CD14-positive monocyte (primary cell): ENCODE data around the gene CCDC15. TPM values are rescaled to one million over a fixed set of nuclear protein-coding genes. Genes with fewer than 3 reads are reported as not detected.
A peak's percentile ranks its signal among the peaks of the same experiment; 100 is the strongest.

Experiments used
- DNase-seq, 3 donors: peaks; one replicate each; pipeline ENCODE4 v3.0.0-alpha.2; 2011 to 2022
- H2AFZ ChIP-seq: 2 replicates; pipeline ENCODE4 v1.6.0; 2012; ENCODE audit warnings: mild to moderate bottlenecking, low read depth, low read length, inconsistent platforms; ENCODE audit not compliant: insufficient read depth, poor library complexity, severe bottlenecking
- H3K27ac ChIP-seq, 2 donors: 1 replicate in 1 of 2; 2 replicates in 1 of 2; pipeline ENCODE4 v1.5.1; 2012 to 2013; ENCODE audit warnings: low read length in 2 of 2, control low read depth in 1 of 2, inconsistent platforms in 1 of 2, low read depth in 1 of 2, mild to moderate bottlenecking in 1 of 2
- H3K27me3 ChIP-seq, 2 donors: one replicate each; pipeline versions ENCODE4 v1.6.0 to v1.6.1; 2011 to 2013; ENCODE audit warnings: low read length in 2 of 2; ENCODE audit not compliant: control insufficient read depth in 2 of 2, insufficient read depth in 2 of 2
- H3K36me3 ChIP-seq, 2 donors: replicated peaks in 1 of 2; 1 replicate in 1 of 2; 2 replicates in 1 of 2; pipeline versions ENCODE4 v1.5.1 to v1.6.1; 2012 to 2013; ENCODE audit warnings: low read length in 2 of 2, control low read depth in 1 of 2, inconsistent platforms in 1 of 2, mild to moderate bottlenecking in 1 of 2; ENCODE audit not compliant: insufficient read depth in 2 of 2, control insufficient read depth in 1 of 2
- H3K4me1 ChIP-seq, 2 donors: 1 replicate in 1 of 2; 2 replicates in 1 of 2; pipeline versions ENCODE4 v1.5.1 to v1.6.1; 2012 to 2013; ENCODE audit warnings: low read length in 2 of 2, control low read depth in 1 of 2, inconsistent platforms in 1 of 2, mild to moderate bottlenecking in 1 of 2, moderate library complexity in 1 of 2; ENCODE audit not compliant: insufficient read depth in 2 of 2, control insufficient read depth in 1 of 2
- H3K4me2 ChIP-seq: replicated peaks from 2 replicates; pipeline ENCODE3; 2012; ENCODE audit warnings: low read length, moderate library complexity, mild to moderate bottlenecking; ENCODE audit not compliant: poor library complexity, severe bottlenecking; ENCODE audit errors: extremely low read depth
- H3K4me3 ChIP-seq, 3 experiments: fragments of 200-600 bp in 1 of 3; sonication (generic) in 1 of 3; replicated peaks in 1 of 3; 1 replicate in 2 of 3; 2 replicates in 1 of 3; pipeline ENCODE4 v1.5.1; 2011 to 2013; ENCODE audit warnings: low read length in 3 of 3, mild to moderate bottlenecking in 3 of 3, control low read depth in 2 of 3, low read depth in 2 of 3, inconsistent platforms in 1 of 3, moderate library complexity in 1 of 3
- H3K79me2 ChIP-seq: 2 replicates; pipeline ENCODE4 v1.6.0; 2012; ENCODE audit warnings: mild to moderate bottlenecking, control low read depth, inconsistent platforms, low read length, moderate library complexity; ENCODE audit not compliant: insufficient read depth
- H3K9ac ChIP-seq: 2 replicates; pipeline ENCODE4 v1.6.0; 2017; ENCODE audit warnings: low read length, mild to moderate bottlenecking; ENCODE audit not compliant: insufficient read depth, poor library complexity, severe bottlenecking
- H3K9me3 ChIP-seq, 2 donors: replicated peaks in 1 of 2; 1 replicate in 1 of 2; 2 replicates in 1 of 2; pipeline versions ENCODE4 v1.5.1 to v1.6.1; 2012 to 2013; ENCODE audit warnings: low read length in 2 of 2, control low read depth in 1 of 2; ENCODE audit not compliant: control insufficient read depth in 1 of 2, insufficient read depth in 1 of 2
- H4K20me1 ChIP-seq: 2 replicates; pipeline ENCODE4 v1.6.0; 2012; ENCODE audit warnings: mild to moderate bottlenecking, low read length, control low read depth, moderate library complexity; ENCODE audit not compliant: insufficient read depth
- H3K27ac Mint-ChIP-seq, 7 donors: one replicate each; pipeline ENCODE4 v1.8.0; 2020; ENCODE audit warnings: mild to moderate bottlenecking in 7 of 7, mixed read lengths in 7 of 7, moderate library complexity in 6 of 7, inconsistent platforms in 2 of 7
- H3K27me3 Mint-ChIP-seq, 3 donors: one replicate each; pipeline ENCODE4 v1.8.0; 2021 to 2022; ENCODE audit warnings: low read depth in 3 of 3, mild to moderate bottlenecking in 3 of 3, mixed read lengths in 3 of 3, moderate library complexity in 3 of 3, inconsistent platforms in 1 of 3
- H3K36me3 Mint-ChIP-seq, 2 donors: one replicate each; pipeline ENCODE4 v1.8.0; 2020; ENCODE audit warnings: mixed read lengths in 2 of 2, inconsistent platforms in 1 of 2, mild to moderate bottlenecking in 1 of 2
- H3K4me1 Mint-ChIP-seq: one replicate; pipeline ENCODE4 v1.8.0; 2020; ENCODE audit warnings: mild to moderate bottlenecking, mixed read lengths
- H3K4me3 Mint-ChIP-seq, 2 donors: one replicate each; pipeline ENCODE4 v1.8.0; 2020; ENCODE audit warnings: mild to moderate bottlenecking in 2 of 2, mixed read lengths in 2 of 2, moderate library complexity in 1 of 2
- H3K9me3 Mint-ChIP-seq, 7 donors: one replicate each; pipeline ENCODE4 v1.8.0; 2020 to 2022; ENCODE audit warnings: mixed read lengths in 7 of 7, mild to moderate bottlenecking in 6 of 7, moderate library complexity in 6 of 7, inconsistent platforms in 2 of 7
- WGBS: methylation state at CpG from one replicate; pipeline ENCODE4 v1.1.5; 2013; ENCODE audit warnings: missing lambda C conversion rate; ENCODE audit not compliant: insufficient coverage; 5-methylcytosine and 5-hydroxymethylcytosine counted together
- intact Hi-C, 2 donors: fragments of 100-400 bp; cut with micrococcal nuclease; formaldehyde crosslinking; loops; one replicate each; pipeline versions ENCODE4 v1.15.0 to v1.15.1; 2023
- polyA plus RNA-seq, 3 donors: library from polyadenylated mRNA; depleted of rRNA in 1 of 3; unstranded in 2 of 3; stranded (reverse) in 1 of 3; fragments of 300-500 nt in 2 of 3; fragments of >200 nt in 1 of 3; fragmentation: Illumina TruSeq in 2 of 3; gene quantifications; 1 replicate in 2 of 3; 2 replicates in 1 of 3; pipeline ENCODE4 v1.2.3, GENCODE V29; 2012 to 2021
- TF ChIP-seq, protein P1 (sequence below): fragments of 200-600 bp; IDR thresholded peaks from one replicate; pipeline ENCODE4 v1.8.0; 2022; ENCODE audit warnings: antibody characterized with exemption, mild to moderate bottlenecking

CCDC15 gene
- polyA plus RNA-seq, 3 donors: 0.24 to 0.32 (median 0.28) TPM

DNA sequence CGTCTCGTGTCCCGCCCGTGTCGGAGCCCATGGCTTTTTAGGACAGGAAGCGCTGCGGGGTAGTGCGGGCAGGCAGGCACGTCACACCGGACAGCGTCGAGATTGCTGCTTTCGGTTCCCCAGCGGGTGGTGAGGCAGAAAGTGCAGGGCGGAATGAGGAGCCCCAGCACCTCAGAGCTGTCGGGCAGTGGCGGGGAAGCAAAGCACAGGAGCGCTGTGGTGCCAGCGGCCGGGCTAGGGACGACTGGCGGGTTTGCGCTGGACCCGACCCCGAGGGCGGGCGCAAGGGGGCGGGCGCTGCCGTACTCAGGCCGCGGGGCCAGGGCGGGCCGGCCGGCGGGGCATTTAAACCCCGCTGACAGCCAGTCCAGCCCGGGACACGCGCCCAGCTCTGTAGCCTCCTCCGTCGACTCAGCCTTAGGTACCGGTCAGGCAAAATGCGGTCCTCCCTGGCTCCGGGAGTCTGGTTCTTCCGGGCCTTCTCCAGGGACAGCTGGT, 109.0 kb downstream of the CCDC15 start, which contains the start of gene SLC37A2:
SLC37A2 (plus strand) TSS at position 375 of the 498 bp plus-strand sequence; CDS start at position 438, 63 bp downstream.
- H3K27me3 Mint-ChIP-seq: peaks cover 1 to 5% (median 5%) of the 10 kb centered on the region in 3 donors
- peak; percentile 96 to 98 (median 97) for DNase-seq

DNA sequence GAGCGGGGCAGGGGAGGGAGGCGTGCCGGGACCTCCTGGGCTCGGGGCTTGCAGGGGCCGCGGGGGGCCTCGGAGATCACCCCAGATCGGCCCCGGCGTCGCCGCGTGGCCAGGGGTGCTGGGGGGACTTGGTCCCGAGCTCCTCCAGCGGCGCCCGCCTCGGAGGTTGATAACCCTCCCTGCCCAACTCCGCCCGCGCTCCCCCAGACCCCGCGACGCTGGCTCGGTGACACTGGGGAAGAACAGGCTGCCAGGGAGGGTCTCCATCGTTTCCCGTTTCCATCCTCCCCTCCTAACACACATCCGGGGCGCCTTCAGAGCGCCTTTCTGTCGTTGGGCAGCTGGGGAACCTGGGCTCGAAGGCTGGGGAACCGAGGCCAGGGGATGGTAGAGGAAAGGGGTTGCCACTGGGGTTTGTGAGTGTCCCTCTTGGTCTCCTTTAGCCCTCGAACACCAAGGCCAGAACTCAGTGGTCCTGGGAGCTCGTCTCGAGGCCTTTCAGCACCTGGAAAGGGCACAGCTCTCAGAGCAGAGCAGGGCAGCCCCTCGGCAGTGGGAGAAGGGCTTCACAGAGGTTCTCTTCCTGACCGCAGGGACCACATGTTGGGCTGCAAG, 109.5 kb downstream of the CCDC15 start:
- peak overlapping the region; percentile 98 for H3K9ac ChIP-seq
- intact Hi-C loops: loop anchor here (5.0 to 10.0 kb wide), 3 partner anchors 49 to 109 kb away; partner anchors contain the start of genes CCDC15 (in 1 of the 2) and TMEM218 (in 1 of the 2)
- H3K27me3 ChIP-seq: no peaks in the 10 kb centered on the region
- peaks cover 50% of the 10 kb centered on the region for H3K4me1 Mint-ChIP-seq
- peaks cover 15 to 17% of the 10 kb centered on the region in 2 donors for H3K36me3 Mint-ChIP-seq
- H3K27me3 Mint-ChIP-seq: peaks cover 1 to 6% (median 5%) of the 10 kb centered on the region in 3 donors
- H3K4me3 ChIP-seq: peak overlapping the region; percentile 60 to 80 (median 75)
- no peaks in the 10 kb centered on the region for H3K36me3 ChIP-seq
- H2AFZ ChIP-seq: peak overlapping the region; percentile 64
- H3K4me2 ChIP-seq: peak overlapping the region; percentile 86
- H3K79me2 ChIP-seq: peaks cover 45% of the 10 kb centered on the region
- no peaks in the 10 kb centered on the region for H3K9me3 Mint-ChIP-seq
- WGBS: 2% methylated on average over 30 of the region's 38 CpGs
- peak; percentile 29 to 39 (median 29) for DNase-seq
- no peaks in the 10 kb centered on the region for H4K20me1 ChIP-seq
- H3K27ac Mint-ChIP-seq: peak overlapping the region; percentile 89 to 97 (median 95)
- peak overlapping the region; percentile 93 for H3K27ac ChIP-seq
- TF ChIP-seq, protein P1, sequence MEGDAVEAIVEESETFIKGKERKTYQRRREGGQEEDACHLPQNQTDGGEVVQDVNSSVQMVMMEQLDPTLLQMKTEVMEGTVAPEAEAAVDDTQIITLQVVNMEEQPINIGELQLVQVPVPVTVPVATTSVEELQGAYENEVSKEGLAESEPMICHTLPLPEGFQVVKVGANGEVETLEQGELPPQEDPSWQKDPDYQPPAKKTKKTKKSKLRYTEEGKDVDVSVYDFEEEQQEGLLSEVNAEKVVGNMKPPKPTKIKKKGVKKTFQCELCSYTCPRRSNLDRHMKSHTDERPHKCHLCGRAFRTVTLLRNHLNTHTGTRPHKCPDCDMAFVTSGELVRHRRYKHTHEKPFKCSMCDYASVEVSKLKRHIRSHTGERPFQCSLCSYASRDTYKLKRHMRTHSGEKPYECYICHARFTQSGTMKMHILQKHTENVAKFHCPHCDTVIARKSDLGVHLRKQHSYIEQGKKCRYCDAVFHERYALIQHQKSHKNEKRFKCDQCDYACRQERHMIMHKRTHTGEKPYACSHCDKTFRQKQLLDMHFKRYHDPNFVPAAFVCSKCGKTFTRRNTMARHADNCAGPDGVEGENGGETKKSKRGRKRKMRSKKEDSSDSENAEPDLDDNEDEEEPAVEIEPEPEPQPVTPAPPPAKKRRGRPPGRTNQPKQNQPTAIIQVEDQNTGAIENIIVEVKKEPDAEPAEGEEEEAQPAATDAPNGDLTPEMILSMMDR: no peak
- no peaks in the 10 kb centered on the region for H3K9me3 ChIP-seq
- H3K4me3 Mint-ChIP-seq: peak overlapping the region; percentile 86 to 92
- peaks cover 46 to 57% of the 10 kb centered on the region in 2 donors for H3K4me1 ChIP-seq

More for the DNA sequence above, 109.0 kb downstream of the CCDC15 start, which contains the start of gene SLC37A2:
- Histone ChIP-seq H3K79me2 (peaks cover 40% of the 10 kb centered on the region), H3K4me2 (peak within 1 kb of the TSS; percentile 86), H3K27me3 (no peaks in the 10 kb centered on the region), H3K9me3 (no peaks in the 10 kb centered on the region), H3K9ac (peak within 1 kb of the TSS; percentile 98), H3K27ac (peak within 1 kb of the TSS; percentile 93), H4K20me1 (no peaks in the 10 kb centered on the region), H2AFZ (peak within 1 kb of the TSS; percentile 64), H3K36me3 (no peaks in the 10 kb centered on the region), H3K4me1 (peaks cover 40 to 52% of the 10 kb centered on the region in 2 donors), H3K4me3 (peak within 1 kb of the TSS; percentile 60 to 80 (median 75))
- intact Hi-C loops: loop anchor here (5.0 to 10.0 kb wide), 3 partner anchors 49 to 108 kb away; partner anchors contain the start of genes CCDC15 (in 1 of the 2) and TMEM218 (in 1 of the 2)
- TF ChIP-seq, protein P1: peak; percentile 26
- no peaks in the 10 kb centered on the region for H3K9me3 Mint-ChIP-seq
- peaks cover 47% of the 10 kb centered on the region for H3K4me1 Mint-ChIP-seq
- WGBS: 0% methylated on average over 46 of the region's 46 CpGs
- peak within 1 kb of the TSS; percentile 86 to 92 for H3K4me3 Mint-ChIP-seq
- H3K36me3 Mint-ChIP-seq: peaks cover 14 to 17% of the 10 kb centered on the region in 2 donors
- peak within 1 kb of the TSS; percentile 89 to 97 (median 95) for H3K27ac Mint-ChIP-seq
